Panc1 (cell line): ENCODE data around the gene WDFY2.
"Not testable (repeated sequence)": the region's sequence is repeated elsewhere in the genome, so short reads cannot be mapped to it uniquely, and the experiment has no call there.

Experiments used
- CTCF ChIP-seq: fragments of 450-650 bp; IDR thresholded peaks from 2 replicates; pipeline ENCODE4 v1.5.1; 2017; ENCODE audit warnings: mild to moderate bottlenecking
- POLR2AphosphoS5 ChIP-seq: IDR thresholded peaks from 2 replicates; pipeline ENCODE4 v1.6.1; 2012; ENCODE audit warnings: mild to moderate bottlenecking, low read depth, low read length, moderate library complexity
- REST ChIP-seq, 2 experiments: IDR thresholded peaks; 2 replicates each; pipeline ENCODE4 v1.6.1; 2011 to 2012; ENCODE audit warnings: low read depth in 2 of 2, control low read depth in 1 of 2, low read length in 1 of 2, mild to moderate bottlenecking in 1 of 2, moderate library complexity in 1 of 2; ENCODE audit not compliant: insufficient read depth in 1 of 2
- SIN3A ChIP-seq: IDR thresholded peaks from 2 replicates; pipeline ENCODE4 v1.6.1; 2012; ENCODE audit warnings: low read depth, mild to moderate bottlenecking, low read length, moderate library complexity, borderline replicate concordance; ENCODE audit not compliant: insufficient read depth

GRCh38 chr13:51545446-51545845, 38.8 kb upstream of the WDFY2 start:
- not testable (repeated sequence) for TF ChIP-seq CTCF; SIN3A; POLR2AphosphoS5; REST (IDR thresholded peaks at IDR 0.05; ENCODE audit: insufficient read depth in 1 of 2, low read depth in 2 of 2, low read length in 1 of 2)
